Measurements from ENCODE around the gene NUDT14. TPM values are rescaled to one million over a fixed set of nuclear protein-coding genes. Genes with fewer than 3 reads are reported as not detected.

NUDT14 gene
- total RNA-seq, 1 experiment from 2014 or later: 26.1 TPM

DNA sequence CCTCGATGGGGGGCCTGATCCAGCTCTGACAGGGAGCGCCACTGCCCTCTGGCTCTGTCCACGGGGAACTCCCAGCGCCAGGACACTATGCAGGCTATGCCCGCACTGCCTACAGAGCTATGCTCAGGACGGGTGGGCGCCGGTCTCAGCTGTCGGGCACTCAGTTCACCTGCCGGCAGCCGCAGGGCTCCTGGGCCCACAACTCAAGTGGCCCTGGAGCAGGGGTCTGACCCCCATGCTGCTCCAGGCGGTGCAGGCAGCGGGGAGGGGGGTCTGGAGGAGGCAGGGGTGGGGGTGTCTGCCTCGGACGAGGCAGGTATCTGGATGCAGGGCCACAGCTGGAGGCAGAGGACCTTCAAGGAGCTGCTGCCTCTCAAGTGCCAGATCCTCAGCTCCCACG is 28.5 kb upstream of the NUDT14 start:
- no peak overlapping the region for H3K4me3 Mint-ChIP-seq (ENCODE audit: unreplicated experiment)
- H3K36me3 Mint-ChIP-seq (ENCODE audit: insufficient read depth, unreplicated experiment): peaks cover 6% of the 10 kb centered on the region
- no TSS peak for BruUV-seq (replicated peaks)
- intact Hi-C loops (cut with micrococcal nuclease): no loop called here
- DNase-seq (ENCODE audit: unreplicated experiment): no peak
- ChIA-PET CTCF (no interaction called here), POLR2A (no interaction called here)
- H3K27me3 Mint-ChIP-seq (ENCODE audit: insufficient read depth, unreplicated experiment): no peaks in the 10 kb centered on the region
- no peaks in the 10 kb centered on the region for H3K4me1 Mint-ChIP-seq (ENCODE audit: insufficient read depth, unreplicated experiment)
- TF ChIP-seq, protein P1, sequence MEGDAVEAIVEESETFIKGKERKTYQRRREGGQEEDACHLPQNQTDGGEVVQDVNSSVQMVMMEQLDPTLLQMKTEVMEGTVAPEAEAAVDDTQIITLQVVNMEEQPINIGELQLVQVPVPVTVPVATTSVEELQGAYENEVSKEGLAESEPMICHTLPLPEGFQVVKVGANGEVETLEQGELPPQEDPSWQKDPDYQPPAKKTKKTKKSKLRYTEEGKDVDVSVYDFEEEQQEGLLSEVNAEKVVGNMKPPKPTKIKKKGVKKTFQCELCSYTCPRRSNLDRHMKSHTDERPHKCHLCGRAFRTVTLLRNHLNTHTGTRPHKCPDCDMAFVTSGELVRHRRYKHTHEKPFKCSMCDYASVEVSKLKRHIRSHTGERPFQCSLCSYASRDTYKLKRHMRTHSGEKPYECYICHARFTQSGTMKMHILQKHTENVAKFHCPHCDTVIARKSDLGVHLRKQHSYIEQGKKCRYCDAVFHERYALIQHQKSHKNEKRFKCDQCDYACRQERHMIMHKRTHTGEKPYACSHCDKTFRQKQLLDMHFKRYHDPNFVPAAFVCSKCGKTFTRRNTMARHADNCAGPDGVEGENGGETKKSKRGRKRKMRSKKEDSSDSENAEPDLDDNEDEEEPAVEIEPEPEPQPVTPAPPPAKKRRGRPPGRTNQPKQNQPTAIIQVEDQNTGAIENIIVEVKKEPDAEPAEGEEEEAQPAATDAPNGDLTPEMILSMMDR (IDR thresholded peaks at IDR 0.05; ENCODE audit: unreplicated experiment): no peak
- H3K27ac Mint-ChIP-seq (ENCODE audit: low read depth, unreplicated experiment): no peak overlapping the region
- H3K9me3 Mint-ChIP-seq (ENCODE audit: unreplicated experiment): no peaks in the 10 kb centered on the region

DNA sequence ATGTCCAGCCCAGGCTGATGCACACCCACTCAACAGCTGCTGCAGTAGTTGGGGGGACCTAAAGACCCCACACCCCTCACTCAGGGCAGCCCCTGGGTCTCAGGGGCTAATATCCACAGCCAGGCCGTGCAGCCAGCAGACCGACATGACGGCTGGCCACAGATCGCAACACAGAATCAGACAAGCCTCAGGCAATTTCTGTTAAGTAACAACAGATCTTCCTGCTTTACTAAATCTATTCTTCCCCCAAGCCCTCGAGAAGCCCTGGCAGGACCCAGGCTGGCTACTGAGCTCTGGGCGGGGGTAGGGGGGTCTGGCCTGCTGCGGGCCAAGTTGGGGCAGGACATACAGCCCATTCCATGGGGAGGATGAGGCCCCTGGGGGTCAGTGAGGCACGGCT is 28.0 kb upstream of the NUDT14 start:
- POLR2A ChIA-PET: no interaction called here
- TF ChIP-seq, protein P1 (IDR thresholded peaks at IDR 0.05; ENCODE audit: unreplicated experiment): no peak
- intact Hi-C loops (cut with micrococcal nuclease): no loop called here
- H3K9me3 Mint-ChIP-seq (ENCODE audit: unreplicated experiment): no peaks in the 10 kb centered on the region
- peaks cover 5% of the 10 kb centered on the region for H3K4me1 Mint-ChIP-seq (ENCODE audit: insufficient read depth, unreplicated experiment)
- CTCF ChIA-PET: no interaction called here
- no peak overlapping the region for H3K27ac Mint-ChIP-seq (ENCODE audit: low read depth, unreplicated experiment)
- no TSS peak for BruUV-seq (replicated peaks)
- DNase-seq (ENCODE audit: unreplicated experiment): no peak
- no peak overlapping the region for H3K4me3 Mint-ChIP-seq (ENCODE audit: unreplicated experiment)
- H3K36me3 Mint-ChIP-seq (ENCODE audit: insufficient read depth, unreplicated experiment): peaks cover 6% of the 10 kb centered on the region
- H3K27me3 Mint-ChIP-seq (ENCODE audit: insufficient read depth, unreplicated experiment): no peaks in the 10 kb centered on the region

DNA sequence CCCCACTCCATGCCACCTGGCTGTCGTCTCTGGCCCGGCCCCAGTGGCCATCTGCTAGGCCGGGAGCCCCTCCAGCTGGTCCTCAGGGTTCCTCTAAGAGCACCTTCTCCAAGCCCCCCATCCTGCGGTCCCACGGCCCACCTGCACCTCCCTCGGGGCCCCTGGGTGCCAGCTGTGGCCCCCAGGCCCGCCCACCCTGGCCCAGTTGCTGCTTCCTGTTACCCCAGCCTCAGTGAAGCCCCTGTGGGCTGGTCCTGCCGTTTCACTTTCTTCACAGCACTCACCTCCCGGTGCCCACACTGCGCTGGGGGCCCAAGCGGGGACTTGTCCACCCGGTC is 27.6 kb upstream of the NUDT14 start:
- peaks cover 6% of the 10 kb centered on the region for H3K36me3 Mint-ChIP-seq (ENCODE audit: insufficient read depth, unreplicated experiment)

DNA sequence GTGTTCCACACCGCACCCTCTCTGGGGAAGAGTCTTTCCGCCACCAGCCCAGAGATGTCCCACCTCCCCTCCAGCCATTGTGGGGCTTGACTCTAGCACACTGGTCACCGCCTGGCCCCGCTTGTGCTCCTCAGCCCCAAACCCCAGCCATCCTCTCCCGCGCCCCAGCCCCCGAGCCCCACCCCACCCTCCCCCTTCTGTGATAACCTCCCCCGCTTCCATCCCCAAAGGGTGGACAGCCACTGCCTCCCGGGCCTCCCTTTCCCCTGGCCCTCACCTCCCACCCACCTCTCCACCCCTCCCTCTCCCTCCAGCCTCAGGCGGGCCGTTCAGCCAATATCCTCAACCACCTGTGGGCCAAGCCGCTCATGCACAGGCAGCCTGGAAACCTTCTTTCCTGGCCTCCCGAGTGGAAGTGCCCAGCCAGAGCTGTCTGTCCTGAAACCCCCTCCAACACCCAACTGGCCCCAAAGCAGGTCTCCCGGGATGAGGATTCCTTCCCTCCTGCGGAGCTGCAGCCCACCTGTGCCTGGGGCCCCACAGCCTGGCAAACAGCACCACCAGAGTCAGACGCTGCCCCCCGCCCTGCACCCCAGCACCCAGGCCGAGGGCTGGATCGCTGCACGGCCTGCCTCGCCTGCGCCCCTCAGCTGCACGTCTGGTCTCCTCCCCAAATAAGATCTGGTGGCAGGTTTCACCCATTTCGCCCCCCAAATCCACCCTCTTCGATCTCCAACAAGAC is 27.1 kb upstream of the NUDT14 start:
- POLR2A ChIA-PET: no interaction called here
- CTCF ChIA-PET: interaction anchor here (0.6 kb wide), 1 partner anchor 68 kb away, joined by 3 read pairs; no protein-coding TSS in a partner anchor
- H3K27me3 Mint-ChIP-seq (ENCODE audit: insufficient read depth, unreplicated experiment): no peaks in the 10 kb centered on the region
- TF ChIP-seq, protein P1 (IDR thresholded peaks at IDR 0.05; ENCODE audit: unreplicated experiment): no peak
- DNase-seq (ENCODE audit: unreplicated experiment): no peak
- intact Hi-C loops (cut with micrococcal nuclease): no loop called here
- no peak overlapping the region for H3K4me3 Mint-ChIP-seq (ENCODE audit: unreplicated experiment)
- H3K9me3 Mint-ChIP-seq (ENCODE audit: unreplicated experiment): no peaks in the 10 kb centered on the region
- peaks cover 6% of the 10 kb centered on the region for H3K4me1 Mint-ChIP-seq (ENCODE audit: insufficient read depth, unreplicated experiment)
- no peak overlapping the region for H3K27ac Mint-ChIP-seq (ENCODE audit: low read depth, unreplicated experiment)
- peaks cover 6% of the 10 kb centered on the region for H3K36me3 Mint-ChIP-seq (ENCODE audit: insufficient read depth, unreplicated experiment)
- BruUV-seq (replicated peaks): no TSS peak

More for the DNA sequence above, 27.6 kb upstream of the NUDT14 start:
- TF ChIP-seq, protein P1 (IDR thresholded peaks at IDR 0.05; ENCODE audit: unreplicated experiment): no peak
- no peak overlapping the region for H3K27ac Mint-ChIP-seq (ENCODE audit: low read depth, unreplicated experiment)
- intact Hi-C loops (cut with micrococcal nuclease): no loop called here
- DNase-seq (ENCODE audit: unreplicated experiment): no peak
- no TSS peak for BruUV-seq (replicated peaks)
- H3K27me3 Mint-ChIP-seq (ENCODE audit: insufficient read depth, unreplicated experiment): no peaks in the 10 kb centered on the region
- CTCF ChIA-PET: interaction anchor here (0.6 kb wide), 1 partner anchor 68 kb away, joined by 3 read pairs; no protein-coding TSS in a partner anchor
- H3K4me1 Mint-ChIP-seq (ENCODE audit: insufficient read depth, unreplicated experiment): peaks cover 6% of the 10 kb centered on the region
- POLR2A ChIA-PET: no interaction called here
- H3K4me3 Mint-ChIP-seq (ENCODE audit: unreplicated experiment): no peak overlapping the region
- no peaks in the 10 kb centered on the region for H3K9me3 Mint-ChIP-seq (ENCODE audit: unreplicated experiment)
